HS-5 (cell line): ENCODE results near the gene BRD9.
"Not testable (repeated sequence)": the region's sequence is repeated elsewhere in the genome, so short reads cannot be mapped to it uniquely, and the experiment has no call there.

Source experiments
- DNase-seq: peaks from one replicate; pipeline ENCODE4 v3.0.0-alpha.2; 2012; ENCODE audit warnings: low read depth

Gene BRD9

DNA sequence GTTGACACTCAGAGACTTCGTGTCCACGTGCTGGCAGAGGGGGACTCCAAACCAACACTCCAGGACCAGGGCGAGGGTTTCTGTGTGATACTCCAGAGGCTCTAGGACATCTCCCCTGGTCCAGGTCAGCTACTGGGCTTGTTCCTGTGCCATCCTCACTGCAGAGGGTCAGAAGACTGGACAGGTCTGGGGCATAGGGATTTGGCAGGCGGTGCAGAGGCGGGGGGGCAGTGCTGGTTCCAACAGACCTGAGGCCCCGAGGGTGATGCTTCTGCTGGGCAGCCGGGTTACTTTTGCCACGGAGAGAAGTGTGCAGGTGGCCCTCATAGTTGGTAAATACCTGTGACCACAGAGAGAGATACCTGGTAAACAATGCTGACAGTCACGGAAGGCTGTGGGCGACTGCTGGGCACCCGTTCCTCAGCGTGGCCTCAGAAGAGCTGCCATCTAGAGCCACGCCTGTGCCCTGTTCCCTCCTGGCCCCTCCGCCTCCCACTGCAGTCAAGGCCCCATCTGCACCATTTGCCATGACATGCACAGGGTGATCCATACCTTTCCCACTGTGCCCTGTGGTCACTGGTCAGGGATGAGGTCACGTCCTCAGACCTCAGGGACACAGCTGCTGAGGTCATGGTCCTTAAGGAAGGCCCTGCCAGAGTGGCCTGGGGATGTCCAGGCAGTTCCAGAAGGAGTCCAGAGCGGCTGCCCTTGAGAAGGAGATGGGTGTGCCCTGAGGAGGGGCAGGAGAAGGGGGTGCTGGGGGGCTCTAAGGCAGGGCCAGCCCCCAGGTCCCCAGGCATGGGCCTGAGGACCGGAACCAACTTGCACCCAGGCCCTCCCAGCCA lies 30.1 kb upstream of the BRD9 start:
- DNase-seq, result no peak

DNA sequence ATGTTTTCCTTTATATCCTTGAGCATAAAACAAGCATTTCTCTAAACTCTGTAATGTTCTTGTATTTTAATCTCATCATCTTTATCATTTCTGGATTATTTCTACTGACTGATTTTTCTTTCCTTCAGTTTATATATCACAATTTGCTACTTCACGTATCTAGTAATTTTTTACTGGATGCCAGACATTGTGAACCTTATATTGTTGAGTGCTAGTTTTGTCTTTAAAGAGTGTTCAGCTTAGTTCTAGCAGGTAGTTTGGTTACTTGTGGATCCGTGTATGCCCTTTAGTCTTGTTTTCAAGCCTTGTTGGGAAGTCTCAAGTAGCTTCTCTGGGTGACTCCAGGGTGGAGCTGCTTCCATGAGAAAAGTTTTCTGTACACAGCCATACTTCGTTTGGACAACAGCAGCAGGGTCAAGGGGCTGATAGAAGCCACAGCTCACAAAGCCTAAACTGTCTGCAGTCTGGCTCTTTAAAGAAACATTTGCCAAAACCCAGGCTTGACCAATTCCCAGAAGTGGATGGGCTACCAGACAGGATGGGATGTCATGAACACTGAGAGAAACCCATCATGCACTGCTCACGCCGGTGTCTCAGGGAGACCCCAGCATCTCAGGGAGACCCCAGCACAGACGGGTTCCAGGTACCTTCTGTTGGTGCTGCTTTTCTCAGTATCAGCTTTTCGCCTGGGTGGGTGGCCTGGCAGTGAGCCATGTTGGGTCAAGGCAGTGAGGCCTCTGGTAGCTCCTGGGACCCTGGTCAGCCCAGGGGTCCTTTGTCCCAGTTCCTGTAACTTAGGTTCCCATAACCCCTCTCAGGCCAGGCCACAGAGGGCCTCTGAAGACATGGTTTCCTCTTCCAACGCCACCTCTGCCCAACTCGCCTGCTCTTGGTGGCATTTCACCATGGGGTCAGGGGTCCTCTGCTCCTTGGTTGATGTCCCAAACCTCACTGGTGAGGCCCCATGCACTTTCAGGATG lies 29.1 kb upstream of the BRD9 start:
- DNase-seq, result no peak

DNA sequence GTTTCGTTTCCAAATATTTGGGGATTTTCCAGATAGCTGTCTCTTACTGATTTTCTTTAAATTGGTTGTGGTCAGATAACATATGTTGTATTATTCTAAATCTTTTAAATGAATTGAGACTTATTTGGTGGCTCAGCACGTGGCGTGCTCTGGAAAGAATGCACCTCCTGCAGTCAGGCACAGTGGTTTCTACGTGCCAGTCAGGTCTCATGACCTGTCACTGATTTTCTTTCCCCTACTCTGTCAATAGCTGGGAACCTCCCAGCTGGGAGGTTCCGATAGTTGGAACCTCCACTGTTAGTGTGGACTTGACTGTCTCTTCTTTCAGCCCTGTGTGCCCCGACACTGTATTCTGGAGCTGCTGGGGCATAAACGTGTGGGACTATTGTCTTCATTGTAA lies 27.7 kb upstream of the BRD9 start:
- no peak for DNase-seq

DNA sequence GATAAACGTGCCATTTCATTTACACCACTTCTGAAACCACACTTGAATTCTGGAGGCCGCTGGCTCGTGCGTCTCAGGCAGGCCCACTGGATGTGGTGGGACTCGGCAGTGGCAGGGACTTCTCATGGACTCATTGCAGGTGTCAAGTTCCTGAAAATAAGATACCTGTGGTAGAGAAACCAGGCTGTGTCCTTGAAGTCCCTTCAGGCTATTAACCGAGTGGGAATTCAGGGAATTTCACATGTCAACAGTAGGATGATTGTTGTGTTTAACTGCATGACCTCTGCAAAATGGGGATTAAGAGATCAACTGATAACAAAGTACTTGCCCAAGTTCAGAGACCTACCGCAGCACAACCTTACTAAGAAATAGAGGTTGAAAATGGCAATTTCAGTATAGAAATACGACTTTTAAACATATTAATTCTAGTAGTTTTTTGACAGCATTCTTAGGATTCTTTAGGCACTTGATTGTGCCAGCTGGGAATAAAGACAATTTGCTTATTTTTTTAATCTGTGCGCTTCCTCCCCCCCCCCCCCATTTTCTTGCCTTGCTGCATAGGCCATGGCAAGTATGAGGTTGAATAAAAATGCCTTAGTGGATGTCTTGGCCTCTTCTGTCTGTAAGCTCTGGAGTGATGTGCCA lies 26.9 kb upstream of the BRD9 start:
- DNase-seq, result no peak

DNA sequence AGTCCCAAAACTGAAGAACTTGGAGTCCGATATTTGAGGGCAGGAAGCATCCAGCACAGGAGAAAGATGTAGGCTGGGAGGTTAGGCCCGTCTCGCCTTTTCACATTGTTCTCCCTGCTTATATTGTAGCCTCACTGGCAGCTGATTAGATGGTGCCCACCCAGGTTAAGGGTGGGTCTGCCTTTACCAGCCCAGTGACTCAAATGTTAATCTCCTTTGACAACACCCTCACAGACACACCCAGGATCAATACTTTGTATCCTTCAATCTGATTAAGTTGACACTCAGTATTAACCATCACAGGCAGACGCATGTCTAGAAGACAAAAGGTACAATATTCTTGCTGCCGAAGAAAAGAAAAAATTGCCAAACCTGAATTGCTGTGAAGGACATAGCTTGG lies 26.1 kb upstream of the BRD9 start:
- DNase-seq, result not testable (repeated sequence)

DNA sequence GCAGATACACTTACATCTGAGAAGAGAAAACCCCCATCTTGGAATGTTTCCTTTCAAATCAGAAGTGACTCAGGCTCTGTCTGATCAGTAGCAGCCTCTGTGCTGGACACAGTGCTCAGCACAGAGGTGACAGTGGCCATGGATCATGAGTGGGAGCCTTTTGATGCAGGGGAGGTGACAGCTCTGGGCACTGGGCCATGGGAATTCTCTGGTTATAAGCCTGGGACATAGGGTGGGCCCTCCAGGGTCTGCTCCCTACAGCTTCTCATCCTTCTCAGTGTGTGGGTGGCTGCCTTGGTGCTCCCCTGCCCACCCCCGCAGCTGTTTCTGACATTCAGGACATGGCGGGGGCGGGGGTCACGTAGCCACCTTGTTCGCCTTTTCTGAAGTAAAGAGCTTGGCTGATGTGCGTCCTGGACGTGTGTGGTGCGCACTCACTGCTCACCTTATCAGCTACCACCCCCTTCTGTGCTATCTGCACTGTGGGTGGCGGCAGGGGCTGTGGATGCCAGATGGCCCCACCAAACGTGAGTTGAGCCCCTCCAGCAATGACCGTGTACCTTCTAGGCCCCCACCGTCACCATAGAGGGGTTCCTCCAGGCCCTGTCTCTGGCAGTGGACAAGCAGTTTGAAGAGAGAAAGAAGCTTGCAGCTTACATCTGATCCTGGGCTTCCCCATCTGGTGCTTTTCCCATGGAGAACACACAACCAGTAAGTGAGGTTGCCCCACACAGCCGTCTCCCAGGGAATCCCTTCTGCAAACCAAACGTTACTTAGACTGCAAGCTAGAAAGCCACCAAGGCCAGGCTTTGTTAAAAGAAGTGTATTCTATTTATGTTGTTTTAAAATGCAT lies 24.1 kb upstream of the BRD9 start:
- no peak for DNase-seq

DNA sequence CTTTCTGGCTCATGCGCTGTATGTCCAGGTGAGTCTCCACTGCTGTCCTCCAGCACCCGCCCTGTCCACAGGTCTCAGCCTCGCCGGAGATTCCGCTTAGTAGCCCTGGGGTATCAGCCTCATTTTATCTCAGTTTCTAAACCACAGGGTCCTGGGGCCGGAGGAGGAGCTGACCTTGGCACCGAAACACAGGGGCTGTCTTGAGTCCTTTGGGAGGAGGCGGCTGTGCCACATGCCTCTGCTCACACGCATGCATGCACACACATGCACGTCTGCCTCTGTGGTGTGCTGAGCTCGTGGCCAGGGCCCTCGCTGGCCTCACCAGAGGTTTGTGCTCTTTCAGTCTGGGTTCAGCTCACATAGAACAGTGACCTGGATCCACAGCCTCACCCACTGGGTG lies 23.3 kb upstream of the BRD9 start:
- DNase-seq, result no peak

DNA sequence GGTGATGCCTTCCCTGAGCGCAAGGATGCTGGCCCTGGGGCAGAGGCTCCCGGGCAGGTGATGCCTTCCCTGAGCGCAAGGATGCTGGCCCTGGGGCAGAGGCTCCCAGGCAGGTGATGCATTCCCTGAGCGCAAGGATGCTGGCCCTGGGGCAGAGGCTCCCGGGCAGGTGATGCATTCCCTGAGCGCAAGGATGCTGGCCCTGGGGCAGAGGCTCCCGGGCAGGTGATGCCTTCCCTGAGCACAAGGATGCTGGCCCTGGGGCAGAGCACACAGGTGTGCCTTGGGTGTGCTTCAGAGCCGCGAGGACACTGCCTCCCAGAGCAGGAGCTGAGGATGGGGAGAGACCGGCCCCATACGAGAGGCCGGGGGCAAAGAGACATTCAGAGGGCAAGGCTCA lies 22.7 kb upstream of the BRD9 start:
- not testable (repeated sequence) for DNase-seq

DNA sequence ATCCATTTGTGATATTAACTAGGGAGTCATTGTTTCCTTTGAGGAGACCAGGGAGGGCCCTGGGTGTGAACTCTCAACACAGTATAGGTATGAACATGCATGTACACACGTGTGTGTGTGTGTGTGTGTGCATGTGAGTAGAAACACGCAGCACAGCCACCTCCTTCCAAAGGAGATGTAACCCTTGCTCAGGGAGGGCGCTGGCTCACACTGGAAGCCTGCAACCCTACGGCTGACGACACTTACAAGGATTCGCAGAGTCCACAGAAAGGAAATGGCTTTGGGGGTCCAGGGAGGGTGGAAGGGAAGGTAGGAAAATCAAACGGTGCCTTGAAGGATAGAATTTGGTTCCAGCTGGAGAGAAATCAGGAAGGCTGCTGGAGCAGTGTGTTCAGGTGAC lies 22.0 kb upstream of the BRD9 start:
- no peak for DNase-seq

DNA sequence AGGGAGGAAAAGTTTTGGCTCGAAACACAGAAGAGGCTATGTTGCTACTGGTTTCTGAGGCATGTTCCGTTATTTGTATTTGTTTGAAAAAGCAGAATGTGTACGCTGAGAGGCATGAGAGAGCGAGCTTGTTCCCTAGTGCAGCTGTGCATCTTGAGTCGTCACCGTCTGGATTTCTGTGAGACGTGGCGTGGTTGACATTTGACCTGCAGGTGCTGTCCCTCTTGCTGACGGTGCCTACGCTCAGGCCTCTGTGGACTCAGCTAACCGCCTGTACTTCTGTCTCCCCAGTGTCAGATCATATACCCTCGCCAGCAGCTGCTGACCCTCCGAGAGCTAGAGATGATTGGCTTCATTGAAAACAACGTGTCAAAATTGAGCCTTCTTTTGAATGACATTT lies 21.6 kb upstream of the BRD9 start:
- no peak for DNase-seq

DNA sequence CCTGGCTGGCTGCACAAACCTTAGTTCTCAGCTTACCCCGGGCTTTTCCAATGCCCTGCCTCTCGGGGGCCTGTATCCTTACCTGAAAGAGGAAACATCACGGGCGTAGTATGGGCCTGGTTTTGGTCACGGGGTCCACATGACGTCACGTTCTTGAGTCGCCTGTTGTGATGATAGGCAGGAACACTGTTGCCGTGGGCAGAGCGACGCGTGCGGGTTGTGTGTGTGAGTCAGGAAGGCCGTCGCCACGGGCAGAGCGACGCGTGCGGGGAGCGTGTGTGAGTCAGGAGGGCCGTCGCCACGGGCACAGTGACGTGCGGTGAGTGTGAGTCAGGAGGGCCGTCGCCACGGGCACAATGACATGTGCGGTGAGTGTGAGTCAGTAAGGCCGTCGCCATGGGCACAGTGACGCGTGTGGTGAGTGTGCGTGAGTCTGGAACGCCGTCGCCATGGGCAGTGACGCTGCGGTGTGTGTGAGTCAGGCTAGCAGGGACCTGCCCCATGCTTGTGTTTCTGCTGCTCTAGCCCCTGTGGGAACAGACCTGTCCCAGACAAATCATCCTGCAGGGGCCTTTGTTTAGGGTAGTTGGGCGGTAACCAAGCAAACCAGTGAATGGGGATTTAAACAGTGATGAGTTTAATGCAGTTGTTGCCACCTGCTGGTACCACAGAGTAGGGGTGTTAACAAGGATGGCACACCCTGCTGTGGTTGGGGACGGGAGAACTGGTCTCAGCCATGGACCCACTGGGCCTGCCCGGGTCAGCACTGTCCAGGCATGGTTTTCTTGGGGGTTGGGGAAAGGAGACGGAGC lies 19.9 kb upstream of the BRD9 start:
- DNase-seq, result peak; percentile 94

DNA sequence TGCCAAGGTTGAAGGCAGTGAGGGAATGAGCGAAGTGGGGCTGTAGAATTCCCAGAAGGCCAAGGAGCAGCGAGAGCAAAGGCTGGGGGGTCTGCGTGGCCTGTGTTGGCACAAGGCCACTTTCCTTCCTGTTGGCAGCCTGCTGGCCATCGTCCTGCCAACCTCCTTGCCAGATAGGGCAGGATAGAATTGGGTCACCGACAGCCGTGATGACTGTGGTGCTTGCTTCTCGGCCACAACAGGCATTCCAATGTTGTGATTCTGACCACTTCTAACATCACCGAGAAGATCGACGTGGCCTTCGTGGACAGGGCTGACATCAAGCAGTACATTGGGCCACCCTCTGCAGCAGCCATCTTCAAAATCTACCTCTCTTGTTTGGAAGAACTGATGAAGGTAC lies 19.0 kb upstream of the BRD9 start:
- DNase-seq, result peak; percentile 75

DNA sequence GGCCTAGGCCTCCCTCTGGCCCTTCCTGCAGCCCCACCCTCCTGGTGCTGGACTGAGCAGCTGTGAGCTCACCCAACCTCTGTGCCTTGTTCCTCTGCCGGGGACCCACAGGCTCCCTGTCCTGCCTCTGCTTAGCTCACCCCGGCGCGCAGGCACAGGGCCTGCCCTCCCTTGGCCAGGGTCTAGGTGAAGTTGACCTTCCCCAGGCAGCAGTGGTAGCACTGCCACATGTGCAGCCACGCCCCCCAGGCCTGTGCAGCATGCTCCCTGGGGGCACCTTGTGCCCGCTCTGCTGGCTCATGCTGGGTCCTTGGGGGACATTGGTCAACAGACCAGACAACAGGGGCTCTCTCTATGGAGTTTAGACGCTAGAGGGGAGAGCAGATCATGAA lies 18.2 kb upstream of the BRD9 start:
- no peak for DNase-seq

DNA sequence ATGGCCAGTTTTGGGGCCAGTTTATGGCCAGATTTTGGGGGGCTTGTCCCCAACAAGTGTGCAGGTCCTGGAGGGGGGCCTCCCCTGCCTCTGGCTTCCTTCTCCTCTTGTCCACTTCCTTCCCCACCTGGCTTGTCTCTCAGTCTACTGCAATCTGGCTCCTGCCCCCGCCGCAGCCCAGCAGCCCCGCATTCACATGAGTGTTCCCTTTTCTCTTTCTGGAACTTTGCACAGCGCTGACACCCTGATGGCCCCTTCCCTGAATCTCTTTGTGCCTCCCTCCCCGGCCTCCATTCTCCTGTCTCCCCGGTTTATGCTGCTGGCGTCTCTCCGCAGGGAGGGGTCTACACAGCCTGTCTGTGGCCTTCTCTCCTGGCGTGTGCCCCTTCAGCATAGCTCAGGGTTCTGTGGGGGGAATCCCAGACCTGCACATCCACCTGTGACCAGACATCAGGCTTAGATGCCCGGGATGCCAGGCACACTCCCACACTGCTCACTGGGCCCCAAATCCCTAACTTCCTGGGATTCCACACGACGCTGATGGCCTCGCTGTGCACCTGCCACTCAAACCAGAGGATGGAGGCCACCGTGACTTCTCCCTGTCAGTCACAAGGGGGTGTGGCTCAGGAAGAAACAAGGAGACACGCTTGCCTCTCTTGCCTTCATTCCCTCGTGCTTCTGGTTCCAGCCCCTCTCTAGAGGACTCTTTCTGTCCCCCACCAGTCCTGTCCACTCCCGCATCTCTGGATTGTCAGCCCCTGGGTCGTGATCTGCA lies 17.6 kb upstream of the BRD9 start:
- no peak for DNase-seq

DNA sequence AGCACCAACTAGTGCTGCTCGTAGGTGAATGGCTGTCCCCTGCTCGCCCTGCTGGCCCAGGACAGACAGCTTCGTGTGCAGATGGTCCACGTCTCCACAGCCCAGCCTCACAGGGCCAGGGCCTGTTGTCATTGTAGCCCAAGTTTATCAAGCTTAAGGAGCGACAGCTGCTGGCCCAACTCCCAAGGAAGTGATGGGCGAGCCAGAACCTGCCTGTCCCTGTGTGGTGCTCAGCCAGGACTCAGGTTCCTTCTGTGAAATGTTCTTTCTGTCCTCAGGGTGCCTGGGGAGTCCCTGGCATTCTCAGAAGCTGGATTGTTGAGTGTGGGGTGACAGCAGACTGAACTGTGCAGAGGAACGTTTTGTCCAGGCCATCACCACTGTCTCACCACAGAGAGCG lies 16.5 kb upstream of the BRD9 start:
- DNase-seq, result no peak

DNA sequence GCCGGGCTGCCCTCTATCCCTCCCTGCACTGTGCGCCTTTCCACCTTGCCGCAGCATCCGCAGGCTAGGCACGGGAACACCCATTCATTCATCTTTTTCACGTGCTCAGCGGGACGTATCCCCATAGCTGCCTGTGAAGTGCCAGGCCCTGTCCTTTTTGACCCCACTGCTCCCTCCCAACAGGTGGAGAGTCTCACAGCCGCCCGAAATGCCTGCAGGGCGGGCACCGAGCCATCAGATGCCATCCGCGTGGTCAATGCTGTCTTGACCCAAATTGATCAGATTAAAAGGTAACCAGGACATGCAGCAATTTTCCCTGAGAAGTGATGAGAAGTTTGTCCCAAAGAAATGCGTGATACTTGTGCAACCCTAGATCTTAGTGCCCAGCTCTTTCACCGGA lies 15.6 kb upstream of the BRD9 start:
- no peak for DNase-seq

DNA sequence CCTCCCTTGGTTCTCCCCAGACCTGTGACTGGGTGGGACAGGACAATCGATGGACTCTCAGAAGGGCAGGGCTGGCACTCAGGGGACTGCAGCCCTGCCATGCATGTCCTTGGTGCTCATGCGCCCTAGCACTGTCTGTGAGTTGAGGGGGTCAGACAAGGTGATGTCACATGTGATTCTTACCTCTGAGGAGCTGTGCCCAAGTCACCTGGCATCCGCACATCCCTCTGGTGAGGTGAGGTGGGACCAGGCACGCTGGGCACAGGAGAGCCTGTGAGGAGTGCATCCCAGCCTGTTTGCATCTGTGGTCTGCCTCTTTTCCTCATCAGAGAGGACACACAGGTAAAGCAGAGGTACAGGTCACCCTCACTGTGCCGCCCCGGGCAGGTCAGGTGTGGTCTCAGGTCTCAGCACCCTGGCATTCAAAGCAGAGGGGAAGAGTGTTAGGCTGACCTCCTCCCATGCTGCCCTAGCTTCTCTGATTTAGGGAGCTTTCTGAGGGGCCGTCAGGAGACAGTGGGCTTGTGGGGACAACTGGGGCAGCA lies 14.8 kb upstream of the BRD9 start:
- DNase-seq, result no peak

DNA sequence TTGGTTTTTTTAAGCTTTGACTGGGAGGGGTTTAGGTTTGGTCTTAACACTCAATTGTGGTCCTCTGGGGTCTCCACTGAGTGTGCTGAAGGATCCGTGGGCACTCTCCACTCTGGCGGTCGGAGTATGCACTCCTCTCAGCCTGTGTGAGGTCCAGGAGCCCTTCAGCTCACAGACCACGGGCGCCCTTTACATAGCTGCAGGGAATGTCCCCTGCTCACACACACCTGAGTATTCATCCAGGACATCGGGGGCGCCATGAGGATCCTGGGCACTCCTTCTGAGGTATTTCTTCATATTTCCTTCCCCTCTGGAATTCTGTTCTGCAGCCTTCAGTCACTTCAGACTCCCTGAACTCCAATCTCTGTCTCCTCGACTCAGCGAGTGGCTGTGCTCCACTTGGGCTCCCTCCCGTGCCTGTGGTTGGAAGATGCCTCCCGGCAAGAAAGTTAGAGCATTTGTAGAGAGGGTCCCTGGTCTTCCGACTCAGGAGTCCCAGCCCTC lies 12.6 kb upstream of the BRD9 start:
- DNase-seq, result no peak

DNA sequence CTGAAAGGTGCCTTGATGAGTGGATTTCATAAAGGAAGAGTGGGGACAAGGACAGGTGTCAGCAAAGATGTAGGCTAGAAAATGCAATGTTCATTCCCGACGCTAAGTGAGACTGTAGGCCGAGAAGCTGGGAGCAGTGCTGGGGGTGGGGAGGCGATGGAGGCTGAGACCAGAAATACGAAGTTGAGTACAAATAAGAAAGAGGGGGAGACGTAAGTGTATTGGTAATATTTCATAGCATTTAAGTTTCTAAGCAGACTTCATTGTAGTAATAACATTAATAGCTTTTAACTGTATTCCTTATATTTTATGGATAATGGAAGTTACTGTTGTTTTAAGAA lies 11.1 kb upstream of the BRD9 start:
- no peak for DNase-seq
